A549 (cell line): Measurements from ENCODE around the gene ANK2. TPM values are rescaled to one million over a fixed set of nuclear protein-coding genes. Genes with fewer than 3 reads are reported as not detected.
A peak's percentile ranks its signal among the peaks of the same experiment; 100 is the strongest.

Experiments
- ATAC-seq, 2 experiments: fragments of 200-7000 bp in 1 of 2; fragments of >200 bp in 1 of 2; cut with Nextera tagmentation in 1 of 2; cut with Tn5 transposase in 1 of 2; 3 replicates each; pipeline versions ENCODE4 v1.8.0 to v1.9.1; 2018 to 2020; ENCODE audit warnings: mild to moderate bottlenecking in 1 of 2, moderate library complexity in 1 of 2
- CTCF ChIA-PET: fragments of 300-600 bp; sonication (Branson Sonifier 250); formaldehyde crosslinking; extraction: SDS; loops from one replicate; lab custom pipeline; 2021; ENCODE audit warnings: antibody characterized with exemption, inconsistent platforms; lab: Yijun Ruan, JAX
- POLR2A ChIA-PET: fragments of 350-600 bp; formaldehyde crosslinking; extraction: SDS; loops from one replicate; lab custom pipeline; 2021; ENCODE audit warnings: antibody characterized with exemption, inconsistent platforms; lab: Yijun Ruan, JAX
- DNase-seq, 2 experiments: peaks; one replicate each; pipeline versions ENCODE4 v3.0.0 to v3.0.0-alpha.2; 2011 to 2016; ENCODE audit warnings: low read depth in 1 of 2, low spot score in 1 of 2
- FAIRE-seq: peaks from 2 replicates; lab custom pipeline; 2011; peaks lifted over from hg19 to GRCh38; lab: Jason Lieb, UNC
- H3K27ac ChIP-seq, 2 experiments: fragments of >200 bp; sonication (Bioruptor Twin); formaldehyde crosslinking; 3 replicates each; pipeline ENCODE4 v1.5.1; 2016 to 2017
- H3K4me1 ChIP-seq: fragments of >200 bp; sonication (Bioruptor Twin); formaldehyde crosslinking; 3 replicates; pipeline ENCODE4 v1.6.1; 2016
- H3K4me2 ChIP-seq: fragments of >200 bp; sonication (Bioruptor Twin); formaldehyde crosslinking; 3 replicates; pipeline ENCODE4 v1.6.1; 2016
- H3K4me3 ChIP-seq: fragments of >200 bp; sonication (Bioruptor Twin); formaldehyde crosslinking; 3 replicates; pipeline ENCODE4 v1.5.1; 2016
- H3K9me3 ChIP-seq: fragments of >200 bp; sonication (Bioruptor Twin); formaldehyde crosslinking; 3 replicates; pipeline ENCODE4 v1.6.1; 2016
- BCL3 ChIP-seq: fragments of >200 bp; sonication (Bioruptor Twin); formaldehyde crosslinking; IDR thresholded peaks from 3 replicates; pipeline ENCODE4 v1.6.1; 2016
- CEBPB ChIP-seq, 2 experiments: fragments of >200 bp in 1 of 2; sonication (Bioruptor Twin) in 1 of 2; formaldehyde crosslinking in 1 of 2; IDR thresholded peaks; 2 replicates each; pipeline ENCODE4 v1.6.1; 2012 to 2016
- CTCF ChIP-seq: fragments of >200 bp; sonication (Bioruptor Twin); formaldehyde crosslinking; IDR thresholded peaks from 3 replicates; pipeline ENCODE4 v1.5.1; 2016
- EP300 ChIP-seq, 2 experiments: fragments of >200 bp; sonication (Bioruptor Twin); formaldehyde crosslinking; IDR thresholded peaks; 2 replicates in 1 of 2; 3 replicates in 1 of 2; pipeline ENCODE4 v1.6.1; 2016 to 2017
- FOSL2 ChIP-seq, 2 experiments: fragments of 450-650 bp in 1 of 2; fragments of >200 bp in 1 of 2; sonication (Bioruptor Twin) in 1 of 2; formaldehyde crosslinking; IDR thresholded peaks; 2 replicates each; pipeline versions ENCODE4 v1.5.0 to v1.6.1; 2016 to 2020; ENCODE audit warnings: mild to moderate bottlenecking in 1 of 2, moderate library complexity in 1 of 2
- HOXB13 ChIP-seq: fragments of 250-450 bp; sonication (Bioruptor Pico); IDR thresholded peaks from 2 replicates; pipeline ENCODE4 v1.5.0; 2020; ENCODE audit warnings: low read depth, mild to moderate bottlenecking, moderate library complexity
- JUNB ChIP-seq: fragments of >200 bp; sonication (Bioruptor Twin); formaldehyde crosslinking; IDR thresholded peaks from 2 replicates; pipeline ENCODE4 v1.6.1; 2016
- MYC ChIP-seq: IDR thresholded peaks from 2 replicates; pipeline ENCODE4 v1.6.1; 2012; ENCODE audit warnings: mild to moderate bottlenecking, inconsistent platforms, low read length, improper control_type of control experiment, borderline replicate concordance
- NR3C1 ChIP-seq: fragments of >200 bp; sonication (Bioruptor Twin); formaldehyde crosslinking; IDR thresholded peaks from 3 replicates; pipeline ENCODE4 v1.6.1; 2017
- RAD21 ChIP-seq, 2 experiments: fragments of >200 bp in 1 of 2; sonication (Bioruptor Twin) in 1 of 2; formaldehyde crosslinking in 1 of 2; IDR thresholded peaks in 1 of 2; conservative IDR thresholded peaks in 1 of 2; 2 replicates in 1 of 2; 3 replicates in 1 of 2; pipeline ENCODE4 v1.6.1; 2012 to 2018; ENCODE audit warnings: inconsistent platforms in 1 of 2
- REST ChIP-seq: fragments of 200-600 bp; sonication (generic); IDR thresholded peaks from 2 replicates; pipeline ENCODE4 v1.6.1; 2016; ENCODE audit warnings: antibody characterized with exemption, mild to moderate bottlenecking, moderate library complexity
- SMC3 ChIP-seq: fragments of >200 bp; sonication (Bioruptor Twin); formaldehyde crosslinking; IDR thresholded peaks from 3 replicates; pipeline ENCODE4 v1.6.1; 2018; ENCODE audit warnings: inconsistent platforms
- ZC3H11A ChIP-seq: fragments of 450-650 bp; IDR thresholded peaks from 2 replicates; pipeline ENCODE4 v1.6.1; 2014; ENCODE audit warnings: antibody characterized with exemption, mild to moderate bottlenecking
- WGBS: methylation state at CpG from one replicate; pipeline ENCODE4 v1.1.6; 2017; ENCODE audit errors: missing lambda C conversion rate; 5-methylcytosine and 5-hydroxymethylcytosine counted together
- polyA plus RNA-seq, 4 experiments: library from polyadenylated mRNA; depleted of rRNA in 3 of 4; stranded (reverse); fragments of >200 nt; fragmentation: RNase III in 1 of 4; extraction: RNeasy Plus Mini Kit Qiagen cat#74134 plus additional on column Dnase treatment in 1 of 4; gene quantifications; 2 replicates in 3 of 4; 3 replicates in 1 of 4; pipeline ENCODE4 v1.2.3, GENCODE V29; 2011 to 2017

ANK2 gene
- polyA plus RNA-seq, 2 of the 4 experiments (the other 2 are of a cell fraction), result 1.4 to 3.1 TPM

GRCh38 chr4:113394730-113395530, 345.5 kb downstream of the ANK2 start:
- TF ChIP-seq MYC, result no peak
- TF ChIP-seq REST, result no peak
- no peak for TF ChIP-seq ZC3H11A
- TF ChIP-seq CTCF, result peak; percentile 77
- TF ChIP-seq SMC3, result peak; percentile 77
- TF ChIP-seq RAD21 (conservative IDR thresholded peaks at IDR 0.05 in 1 of 2, IDR thresholded peaks at IDR 0.05 in 1 of 2), result peak; percentile 85 to 87
- no peak for TF ChIP-seq BCL3
- ChIA-PET POLR2A (interaction anchor here (0.9 kb wide), 1 partner anchor 367 kb away, joined by 3 read pairs; no protein-coding TSS in a partner anchor), CTCF (interaction anchor here (0.5 to 1.9 kb wide), 34 partner anchors 9 to 1001 kb away, joined by 3 to 22 read pairs (median 3); no protein-coding TSS in a partner anchor)
- Histone ChIP-seq H3K27ac (peak overlapping the region in 1 of 2 experiments; percentile 68; a peak in 4 of 6 replicates), H3K9me3 (no peaks in the 10 kb centered on the region), H3K4me1 (no peaks in the 10 kb centered on the region), H3K4me2 (peak overlapping the region; percentile 70), H3K4me3 (no peak overlapping the region)
- FAIRE-seq (no peak), DNase-seq (peak; percentile 24 to 78), ATAC-seq (peak; percentile 98 to 100)
- WGBS, result 45% methylated on average over 11 of the region's 11 CpGs

- DNase-seq, result no peak
These were observed 347.8 kb downstream of the ANK2 start for GRCh38 chr4:113397114-113397701.

More at GRCh38 chr4:113397114-113397701, 347.8 kb downstream of the ANK2 start:
- Histone ChIP-seq H3K4me1 (no peaks in the 10 kb centered on the region), H3K4me2 (no peak overlapping the region), H3K9me3 (no peaks in the 10 kb centered on the region), H3K27ac (no peak overlapping the region), H3K4me3 (no peak overlapping the region)
- WGBS, result 86% methylated on average over 5 of the region's 5 CpGs
- TF ChIP-seq NR3C1, result no peak
- no peak for TF ChIP-seq BCL3
- TF ChIP-seq CEBPB (IDR thresholded peaks at IDR 0.05), result no peak
- TF ChIP-seq JUNB, result no peak
- TF ChIP-seq CTCF, result no peak
- no peak for TF ChIP-seq HOXB13 (CRISPR knock-in tag)
- TF ChIP-seq FOSL2 (IDR thresholded peaks at IDR 0.05), result no peak
- TF ChIP-seq FOSL2 (CRISPR knock-in tag; IDR thresholded peaks at IDR 0.05), result no peak
- TF ChIP-seq EP300 (IDR thresholded peaks at IDR 0.05), result no peak
- POLR2A ChIA-PET, result no interaction called here
- FAIRE-seq, result no peak
- CTCF ChIA-PET, result no interaction called here
- ATAC-seq, result no peak
